PFSK-1 (cell line): Measurements from ENCODE around the gene CACNA2D4.

Experiments used
- FOXP2 ChIP-seq: optimal IDR thresholded peaks from 2 replicates; pipeline ENCODE3; 2011; ENCODE audit warnings: borderline replicate concordance, control low read depth, inconsistent platforms; ENCODE audit not compliant: insufficient read depth; ENCODE audit errors: extremely low read length, extremely low read depth
- POLR2AphosphoS5 ChIP-seq: IDR thresholded peaks from 2 replicates; pipeline ENCODE4 v1.6.1; 2012; ENCODE audit warnings: low read depth, mild to moderate bottlenecking, control low read depth, low read length, moderate library complexity
- REST ChIP-seq, 2 experiments: IDR thresholded peaks; 2 replicates each; pipeline versions ENCODE4 v1.6.1 to v1.8.0; 2011 to 2012; ENCODE audit warnings: low read depth in 2 of 2, low read length in 2 of 2, control low read depth in 1 of 2, inconsistent platforms in 1 of 2, mild to moderate bottlenecking in 1 of 2, moderate library complexity in 1 of 2; ENCODE audit not compliant: insufficient read depth in 1 of 2
- SIN3A ChIP-seq: IDR thresholded peaks from 2 replicates; pipeline ENCODE4 v1.6.1; 2012; ENCODE audit warnings: mild to moderate bottlenecking, low read length, moderate library complexity, borderline replicate concordance; ENCODE audit not compliant: insufficient read depth
- TAF1 ChIP-seq: IDR thresholded peaks from 2 replicates; pipeline ENCODE4 v1.6.1; 2012; ENCODE audit warnings: low read length, control low read depth, borderline replicate concordance; ENCODE audit not compliant: insufficient read depth

The CACNA2D4 gene

GRCh38 chr12:1882850-1883470 is 35.5 kb downstream of the CACNA2D4 start:
- no peak for TF ChIP-seq SIN3A
- TF ChIP-seq TAF1: no peak
- no peak for TF ChIP-seq REST (IDR thresholded peaks at IDR 0.05; ENCODE audit: insufficient read depth in 1 of 2, low read depth in 2 of 2, low read length in 2 of 2)
- TF ChIP-seq FOXP2: no peak
- no peak for TF ChIP-seq POLR2AphosphoS5

- TF ChIP-seq FOXP2 (no peak), SIN3A (no peak), TAF1 (no peak), REST (IDR thresholded peaks at IDR 0.05; ENCODE audit: insufficient read depth in 1 of 2, low read depth in 2 of 2, low read length in 2 of 2) (no peak), POLR2AphosphoS5 (no peak)
Observed at GRCh38 chr12:1882405-1882804, 36.0 kb downstream of the CACNA2D4 start.

GRCh38 chr12:1881936-1882335 is 36.5 kb downstream of the CACNA2D4 start:
- no peak for TF ChIP-seq TAF1
- no peak for TF ChIP-seq SIN3A
- no peak for TF ChIP-seq POLR2AphosphoS5

- TF ChIP-seq POLR2AphosphoS5 (no peak), TAF1 (no peak)
Observed at GRCh38 chr12:1881301-1881700, 37.2 kb downstream of the CACNA2D4 start.

- TF ChIP-seq FOXP2 (no peak), POLR2AphosphoS5 (no peak), REST (IDR thresholded peaks at IDR 0.05; ENCODE audit: insufficient read depth in 1 of 2, low read depth in 2 of 2, low read length in 2 of 2) (no peak), TAF1 (no peak), SIN3A (no peak)
Observed at GRCh38 chr12:1880876-1881275, 37.6 kb downstream of the CACNA2D4 start.

GRCh38 chr12:1880153-1880845 is 38.2 kb downstream of the CACNA2D4 start:
- TF ChIP-seq POLR2AphosphoS5: no peak
- TF ChIP-seq REST (IDR thresholded peaks at IDR 0.05; ENCODE audit: insufficient read depth in 1 of 2, low read depth in 2 of 2, low read length in 2 of 2): no peak
- no peak for TF ChIP-seq FOXP2
- TF ChIP-seq SIN3A: no peak
- TF ChIP-seq TAF1: no peak
